Uterus (tissue), 4 donors: ENCODE results near the gene HBA1. TPM values are rescaled to one million over a fixed set of nuclear protein-coding genes. Genes with fewer than 3 reads are reported as not detected.
A peak's percentile ranks its signal among the peaks of the same experiment; 100 is the strongest.
"Not testable (repeated sequence)": the region's sequence is repeated elsewhere in the genome, so short reads cannot be mapped to it uniquely, and the experiment has no call there.

ENCODE experiments used
- DNase-seq, 2 donors: peaks; one replicate each; pipeline ENCODE4 v3.0.0-alpha.2; 2019 to 2020
- H3K27ac ChIP-seq, 2 donors: fragments of 200-600 bp; sonication (generic); 1 replicate in 1 of 2; 2 replicates in 1 of 2; pipeline ENCODE4 v1.5.1; 2016 to 2018
- H3K27me3 ChIP-seq, 2 donors: fragments of 200-600 bp; sonication (generic); one replicate each; pipeline ENCODE4 v1.5.1; 2018 to 2019; ENCODE audit warnings: control low read depth in 1 of 2
- H3K36me3 ChIP-seq, 2 donors: fragments of 200-600 bp; sonication (generic); one replicate each; pipeline ENCODE4 v1.5.1; 2019; ENCODE audit warnings: control low read depth in 1 of 2
- H3K4me1 ChIP-seq, 2 donors: fragments of 200-600 bp; sonication (generic); one replicate each; pipeline ENCODE4 v1.5.1; 2018 to 2019; ENCODE audit warnings: control low read depth in 1 of 2
- H3K4me3 ChIP-seq, 2 donors: fragments of 200-600 bp; sonication (generic); 1 replicate in 1 of 2; 2 replicates in 1 of 2; pipeline ENCODE4 v1.5.1; 2018 to 2019; ENCODE audit warnings: mild to moderate bottlenecking in 1 of 2
- H3K9me3 ChIP-seq, 2 donors: fragments of 200-600 bp; sonication (generic); one replicate each; pipeline ENCODE4 v1.5.1; 2019; ENCODE audit warnings: control low read depth in 1 of 2
- CTCF ChIP-seq, 4 experiments: fragments of 200-600 bp in 2 of 4; fragments of 450-650 bp in 2 of 4; sonication (generic) in 2 of 4; IDR thresholded peaks; one replicate each; pipeline ENCODE4 v1.5.1; 2016 to 2019; ENCODE audit warnings: antibody characterized with exemption in 4 of 4, mild to moderate bottlenecking in 2 of 4, moderate library complexity in 1 of 4
- POLR2A ChIP-seq, 2 donors: fragments of 450-650 bp; IDR thresholded peaks; one replicate each; pipeline ENCODE4 v1.6.1; 2016; ENCODE audit warnings: antibody characterized with exemption in 2 of 2, mild to moderate bottlenecking in 1 of 2, moderate library complexity in 1 of 2
- intact Hi-C: fragments of 100-400 bp; cut with DNase I; formaldehyde crosslinking; loops from one replicate; pipeline ENCODE4 v1.15.1; 2023; ENCODE audit warnings: low total_unique reads
- total RNA-seq, 4 donors: library from RNA; depleted of rRNA in 3 of 4; stranded (reverse); fragments of >200 nt in 3 of 4; gene quantifications; one replicate each; pipeline versions ENCODE4 v1.1.0 to v1.2.4, GENCODE V29; 2014 to 2023
- donor health status: DM: yes; HTN: yes; CAD: no.

Gene HBA1
- total RNA-seq, 4 donors from 2014 or later, result 42.0 to 398 (median 263) TPM

GRCh38 chr16:154217-155030 lies 22.1 kb upstream of the HBA1 start:
- peak overlapping the region in 1 of 2 donors; percentile 50 for H3K27ac ChIP-seq
- peaks cover 5 to 20% of the 10 kb centered on the region in 2 donors for H3K27me3 ChIP-seq
- TF ChIP-seq CTCF (IDR thresholded peaks at IDR 0.05) (no peak), POLR2A (IDR thresholded peaks at IDR 0.05) (no peak)
- no peaks in the 10 kb centered on the region for H3K9me3 ChIP-seq
- peaks cover 0 to 6% of the 10 kb centered on the region in 2 donors for H3K4me1 ChIP-seq
- intact Hi-C loops, result no loop called here
- no peaks in the 10 kb centered on the region for H3K36me3 ChIP-seq
- DNase-seq, result no peak
- peak overlapping the region; percentile 15 to 32 for H3K4me3 ChIP-seq

GRCh38 chr16:155031-155398 lies 21.5 kb upstream of the HBA1 start:
- Histone ChIP-seq H3K4me1 (peaks cover 0 to 6% of the 10 kb centered on the region in 2 donors), H3K4me3 (no peak overlapping the region), H3K27ac (no peak overlapping the region), H3K36me3 (no peaks in the 10 kb centered on the region), H3K9me3 (no peaks in the 10 kb centered on the region), H3K27me3 (peaks cover 5 to 20% of the 10 kb centered on the region in 2 donors)
- TF ChIP-seq POLR2A (IDR thresholded peaks at IDR 0.05) (no peak), CTCF (IDR thresholded peaks at IDR 0.05) (no peak)
- no peak for DNase-seq
- intact Hi-C loops, result no loop called here

GRCh38 chr16:159136-159849 lies 17.2 kb upstream of the HBA1 start:
- no peaks in the 10 kb centered on the region for H3K9me3 ChIP-seq
- H3K36me3 ChIP-seq, result no peaks in the 10 kb centered on the region
- TF ChIP-seq POLR2A (IDR thresholded peaks at IDR 0.05), result no peak
- no peak for TF ChIP-seq CTCF (IDR thresholded peaks at IDR 0.05)
- no peak for DNase-seq
- peaks cover 0 to 4% of the 10 kb centered on the region in 2 donors for H3K4me1 ChIP-seq
- intact Hi-C loops, result no loop called here
- H3K27ac ChIP-seq, result no peak overlapping the region
- peaks cover 4 to 19% of the 10 kb centered on the region in 2 donors for H3K27me3 ChIP-seq
- no peak overlapping the region for H3K4me3 ChIP-seq

GRCh38 chr16:160242-160641 lies 16.2 kb upstream of the HBA1 start:
- intact Hi-C loops, DNase-seq: not testable (repeated sequence)
- H3K27me3 ChIP-seq, result peaks cover 2 to 13% of the 10 kb centered on the region in 2 donors

GRCh38 chr16:160691-161190 lies 15.7 kb upstream of the HBA1 start:
- Histone ChIP-seq H3K4me1 (peaks cover 0 to 9% of the 10 kb centered on the region in 2 donors), H3K27ac (no peak overlapping the region), H3K4me3 (no peak overlapping the region), H3K9me3 (no peaks in the 10 kb centered on the region), H3K36me3 (no peaks in the 10 kb centered on the region), H3K27me3 (peaks cover 7 to 16% of the 10 kb centered on the region in 2 donors)
- no peak for TF ChIP-seq POLR2A (IDR thresholded peaks at IDR 0.05)
- TF ChIP-seq CTCF (IDR thresholded peaks at IDR 0.05), result no peak
- intact Hi-C loops, result no loop called here
- DNase-seq, result no peak

More at GRCh38 chr16:160242-160641, 16.2 kb upstream of the HBA1 start:
- not testable (repeated sequence) for H3K27ac ChIP-seq, H3K4me3 ChIP-seq, H3K4me1 ChIP-seq, H3K9me3 ChIP-seq, H3K36me3 ChIP-seq
